Activated CD8-positive, alpha-beta memory T cell treated with anti-CD3 and anti-CD28 coated beads for 4 hours (primary cell): ENCODE results near the gene GPHB5.
"Not testable (repeated sequence)": the region's sequence is repeated elsewhere in the genome, so short reads cannot be mapped to it uniquely, and the experiment has no call there.

Experiments
- DNase-seq, 2 donors: peaks; one replicate each; pipeline ENCODE4 v3.0.0-alpha.2; 2020; ENCODE audit warnings: low read depth in 2 of 2

The GPHB5 gene

GRCh38 chr14:63295231-63295685, 23.5 kb downstream of the GPHB5 start:
- DNase-seq: no peak

GRCh38 chr14:63292805-63293204, 25.9 kb downstream of the GPHB5 start:
- DNase-seq: no peak

GRCh38 chr14:63290741-63291430, 27.8 kb downstream of the GPHB5 start:
- no peak for DNase-seq

- DNase-seq: no peak
Measured at GRCh38 chr14:63288853-63289252, 29.9 kb downstream of the GPHB5 start.

- DNase-seq: no peak
Measured at GRCh38 chr14:63287666-63288483, 30.9 kb downstream of the GPHB5 start.

GRCh38 chr14:63286071-63286470, 32.7 kb downstream of the GPHB5 start:
- no peak for DNase-seq

- no peak for DNase-seq
Measured at GRCh38 chr14:63283884-63284248, 34.9 kb downstream of the GPHB5 start.

- DNase-seq: no peak
Measured at GRCh38 chr14:63282997-63283883, 35.5 kb downstream of the GPHB5 start.

- DNase-seq: not testable (repeated sequence)
Measured at GRCh38 chr14:63279933-63280332, 38.8 kb downstream of the GPHB5 start.

GRCh38 chr14:63277591-63278183, 41.0 kb downstream of the GPHB5 start:
- DNase-seq: no peak

GRCh38 chr14:63276492-63277342, 42.0 kb downstream of the GPHB5 start:
- no peak for DNase-seq

GRCh38 chr14:63276016-63276415, 42.7 kb downstream of the GPHB5 start:
- no peak for DNase-seq

GRCh38 chr14:63275611-63276010, 43.1 kb downstream of the GPHB5 start:
- no peak for DNase-seq

- DNase-seq: no peak
Measured at GRCh38 chr14:63273717-63274655, 44.7 kb downstream of the GPHB5 start.

- DNase-seq: no peak
Measured at GRCh38 chr14:63273129-63273528, 45.6 kb downstream of the GPHB5 start.

- no peak for DNase-seq
Measured at GRCh38 chr14:63269561-63270225, 49.0 kb downstream of the GPHB5 start.

GRCh38 chr14:63268771-63269170, 50.0 kb downstream of the GPHB5 start:
- no peak for DNase-seq

- DNase-seq: no peak
Measured at GRCh38 chr14:63267171-63267570, 51.6 kb downstream of the GPHB5 start.

GRCh38 chr14:63266106-63266505, 52.6 kb downstream of the GPHB5 start:
- DNase-seq: no peak
